ENCODE data around the gene ZFYVE21.
"Not testable (repeated sequence)": the region's sequence is repeated elsewhere in the genome, so short reads cannot be mapped to it uniquely, and the experiment has no call there.

ZFYVE21 gene

GRCh38 chr14:103763730-103764488 is 48.3 kb downstream of the ZFYVE21 start:
- no peak for DNase-seq (ENCODE audit: low spot score)

- peak; percentile 61 for DNase-seq (ENCODE audit: low spot score)
Measured at GRCh38 chr14:103765526-103765925, 49.9 kb downstream of the ZFYVE21 start.

DNA sequence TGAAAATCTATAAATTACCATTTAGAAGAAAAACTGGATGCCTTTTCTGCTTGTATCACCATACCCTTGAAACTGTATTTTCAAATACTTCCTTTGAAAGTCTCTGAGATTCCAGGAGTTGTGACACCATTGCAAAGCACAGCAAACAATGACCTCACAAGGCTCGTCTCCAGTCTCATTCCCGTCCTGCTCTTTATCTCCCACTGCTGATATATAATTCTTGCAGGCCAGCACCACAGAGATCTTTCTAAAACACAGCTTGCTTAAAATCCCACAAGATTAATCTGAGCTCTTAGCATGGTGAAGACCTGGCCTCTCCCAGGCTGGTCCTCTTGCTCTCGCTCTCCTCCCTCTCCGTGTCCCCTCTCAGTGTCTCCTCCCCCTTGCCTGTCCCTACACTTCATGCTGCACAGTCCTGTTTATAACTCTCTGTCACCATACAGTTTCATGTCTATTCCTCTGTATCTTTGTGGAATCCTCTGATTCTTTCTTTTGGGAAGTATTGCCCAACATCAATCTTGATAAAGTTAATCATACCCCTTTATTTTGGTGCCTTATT is 51.8 kb downstream of the ZFYVE21 start:
- DNase-seq (ENCODE audit: low spot score), result no peak

DNA sequence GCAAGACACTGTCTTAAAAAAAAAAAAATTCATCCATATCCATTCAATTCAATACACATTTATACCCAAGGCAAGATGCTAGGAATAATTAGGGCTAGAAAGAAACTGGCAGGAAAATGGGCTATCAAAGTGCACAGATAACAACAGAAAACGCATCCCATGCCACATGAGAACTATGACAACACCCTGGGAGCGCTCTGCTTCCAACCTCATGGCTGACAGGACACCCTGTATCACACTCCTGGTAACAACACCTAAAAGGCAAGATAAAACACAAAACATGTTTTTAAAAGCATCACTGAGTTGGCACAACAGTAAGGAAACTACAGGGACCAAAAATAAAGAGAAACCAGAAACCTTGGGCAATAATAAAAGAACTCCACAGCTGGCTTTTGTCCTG is 54.9 kb downstream of the ZFYVE21 start:
- DNase-seq (ENCODE audit: low spot score), result no peak

- DNase-seq (ENCODE audit: low spot score), result no peak
Measured at GRCh38 chr14:103770902-103771301, 55.3 kb downstream of the ZFYVE21 start.

DNA sequence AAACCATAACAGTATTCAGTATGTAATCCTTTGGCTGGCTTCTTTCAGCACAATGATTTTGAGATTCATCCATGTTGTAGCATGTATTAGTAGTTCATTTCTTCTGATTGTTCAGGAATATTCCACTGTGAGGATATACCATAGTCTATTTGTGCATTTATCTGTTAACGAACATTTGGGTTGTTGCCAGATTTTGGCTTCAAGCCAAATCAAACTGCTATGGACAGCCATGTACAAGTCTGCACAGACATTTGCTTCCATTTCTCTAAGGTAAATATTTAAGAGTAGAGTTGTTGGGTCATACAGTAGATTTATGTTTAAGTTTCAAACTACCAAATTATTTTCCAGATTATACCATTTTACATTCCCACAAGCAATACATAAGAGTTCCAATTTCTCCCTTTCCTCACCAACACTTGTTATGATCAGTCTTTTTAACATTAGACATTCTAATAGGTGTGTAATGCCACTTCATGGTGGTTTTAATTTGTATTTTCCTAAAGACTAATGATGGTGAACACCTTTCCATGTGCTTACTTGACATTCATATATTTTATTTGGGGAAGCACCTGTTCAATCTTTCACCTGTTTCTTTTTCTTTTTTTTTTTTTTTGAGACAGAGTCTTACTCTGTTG is 56.6 kb downstream of the ZFYVE21 start:
- DNase-seq (ENCODE audit: low spot score), result no peak

GRCh38 chr14:103773521-103773920 is 57.9 kb downstream of the ZFYVE21 start:
- DNase-seq (ENCODE audit: low spot score), result no peak

GRCh38 chr14:103775506-103775905 is 59.9 kb downstream of the ZFYVE21 start:
- DNase-seq (ENCODE audit: low spot score), result no peak

DNA sequence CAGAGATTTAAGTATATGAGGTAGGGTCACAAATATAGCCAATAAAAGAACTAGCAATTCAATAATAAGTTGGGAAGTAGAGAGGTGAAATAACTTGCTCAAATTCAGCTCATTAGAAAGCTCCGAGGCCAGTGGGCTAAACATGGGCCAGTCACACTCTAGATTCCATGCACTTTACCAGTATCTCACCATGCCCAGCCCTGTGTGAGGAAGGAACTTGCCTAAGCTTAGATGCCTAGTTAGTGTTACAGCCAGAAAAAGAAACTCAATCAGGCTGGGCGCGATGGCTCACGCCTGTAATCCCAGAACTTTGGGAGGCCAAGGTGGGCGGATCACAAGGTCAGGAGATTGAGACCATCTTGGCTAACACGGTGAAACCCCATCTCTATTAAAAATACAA is 60.7 kb downstream of the ZFYVE21 start:
- DNase-seq (ENCODE audit: low spot score), result not testable (repeated sequence)

DNA sequence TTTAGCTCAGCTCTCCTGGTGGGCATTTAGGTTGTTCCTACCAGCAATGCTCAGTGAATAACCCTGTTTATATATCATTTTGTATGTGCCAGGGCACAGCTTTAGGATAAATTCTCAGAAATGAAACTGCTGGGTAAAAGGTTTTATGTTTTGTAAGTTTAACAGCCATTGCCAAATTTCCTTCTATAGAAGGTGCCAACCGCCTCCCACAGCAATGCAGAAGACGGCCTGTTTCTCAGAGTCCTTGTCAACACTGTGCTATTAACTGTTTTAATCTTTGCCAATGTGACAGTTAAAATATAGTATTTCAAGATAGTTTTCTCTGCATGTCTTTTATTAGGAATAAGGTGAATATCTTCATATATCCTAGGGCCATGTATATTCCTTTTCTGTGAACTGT is 66.8 kb downstream of the ZFYVE21 start:
- no peak for DNase-seq (ENCODE audit: low spot score)

Data from kidney capillary endothelial cell (primary cell).